GM21423 (cell line): ENCODE data around the gene WT1.

Experiments
- ATAC-seq: cut with Tn5 transposase; IDR thresholded peaks from one replicate; pipeline ENCODE4 v1.9.1; 2021; ENCODE audit warnings: mild to moderate bottlenecking, moderate library complexity; ENCODE audit not compliant: unreplicated experiment

The WT1 gene

GRCh38 chr11:32340181-32340580, 95.2 kb downstream of the WT1 start:
- no peak for ATAC-seq
